BJ (cell line): ENCODE measurements around the gene FREM3. TPM values are rescaled to one million over a fixed set of nuclear protein-coding genes. Genes with fewer than 3 reads are reported as not detected.
A peak's percentile ranks its signal among the peaks of the same experiment; 100 is the strongest.
"Not testable (repeated sequence)": the region's sequence is repeated elsewhere in the genome, so short reads cannot be mapped to it uniquely, and the experiment has no call there.

Experiments
- CTCF ChIA-PET: fragments of 350-600 bp; formaldehyde crosslinking; extraction: SDS; loops from one replicate; lab custom pipeline; 2021; ENCODE audit warnings: antibody characterized with exemption, inconsistent platforms; lab: Yijun Ruan, JAX
- POLR2A ChIA-PET: fragments of 300-600 bp; sonication (Branson Sonifier 250); formaldehyde crosslinking; extraction: SDS; loops from one replicate; lab custom pipeline; 2021; ENCODE audit warnings: antibody characterized with exemption; lab: Charles Lee
- DNase-seq: peaks from one replicate; pipeline ENCODE4 v3.0.0-alpha.2; 2011; ENCODE audit warnings: low read depth
- H3K27me3 ChIP-seq: 2 replicates; pipeline ENCODE4 v1.6.0; 2011; ENCODE audit warnings: low read length; ENCODE audit not compliant: control insufficient read depth, insufficient read depth
- H3K36me3 ChIP-seq: 2 replicates; pipeline ENCODE4 v1.5.1; 2011; ENCODE audit warnings: low read length; ENCODE audit not compliant: control insufficient read depth, insufficient read depth
- H3K4me3 ChIP-seq: 2 replicates; pipeline ENCODE4 v1.5.1; 2011; ENCODE audit warnings: low read depth, mild to moderate bottlenecking, control low read depth, low read length
- polyA plus RNA-seq: library from polyadenylated mRNA; depleted of rRNA; stranded (reverse); fragments of >200 nt; gene quantifications from 2 replicates; pipeline ENCODE4 v1.2.3, GENCODE V29; 2011; rRNA removed
- TF ChIP-seq, protein P1 (sequence below): IDR thresholded peaks from 2 replicates; pipeline ENCODE4 v1.5.1; 2011; ENCODE audit warnings: low read depth, mild to moderate bottlenecking, control low read depth, inconsistent platforms, low read length, moderate library complexity; ENCODE audit not compliant: insufficient read depth

The FREM3 gene
- polyA plus RNA-seq, 1 experiment: not detected

DNA sequence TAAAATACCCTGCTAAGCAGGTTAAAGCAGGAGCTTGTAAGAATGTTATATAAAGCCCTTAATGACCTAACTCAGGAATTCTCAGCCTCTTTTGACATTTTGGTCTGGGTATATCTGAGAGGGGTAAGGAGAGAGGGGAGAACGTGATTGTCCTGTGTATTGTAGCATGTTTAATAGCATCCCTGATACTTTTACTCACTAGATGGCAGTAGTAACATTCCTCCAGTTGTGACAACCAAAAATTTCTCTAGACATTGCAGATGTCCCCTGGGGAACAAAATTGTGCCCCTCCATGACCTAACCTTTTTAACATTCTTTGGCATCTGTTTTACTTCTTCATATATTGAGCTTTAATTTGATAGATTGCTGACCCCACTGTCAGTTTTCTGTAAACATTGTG, 169.1 kb downstream of the FREM3 start:
- Histone ChIP-seq H3K27me3 (no peaks in the 10 kb centered on the region), H3K36me3 (peaks cover 10% of the 10 kb centered on the region), H3K4me3 (no peak overlapping the region)
- ChIA-PET CTCF (interaction anchor here (0.9 to 2.1 kb wide), 7 partner anchors 11 to 449 kb away, joined by 3 to 12 read pairs (median 4); partner anchors contain the start of gene SMARCA5), POLR2A (no interaction called here)
- TF ChIP-seq, protein P1, sequence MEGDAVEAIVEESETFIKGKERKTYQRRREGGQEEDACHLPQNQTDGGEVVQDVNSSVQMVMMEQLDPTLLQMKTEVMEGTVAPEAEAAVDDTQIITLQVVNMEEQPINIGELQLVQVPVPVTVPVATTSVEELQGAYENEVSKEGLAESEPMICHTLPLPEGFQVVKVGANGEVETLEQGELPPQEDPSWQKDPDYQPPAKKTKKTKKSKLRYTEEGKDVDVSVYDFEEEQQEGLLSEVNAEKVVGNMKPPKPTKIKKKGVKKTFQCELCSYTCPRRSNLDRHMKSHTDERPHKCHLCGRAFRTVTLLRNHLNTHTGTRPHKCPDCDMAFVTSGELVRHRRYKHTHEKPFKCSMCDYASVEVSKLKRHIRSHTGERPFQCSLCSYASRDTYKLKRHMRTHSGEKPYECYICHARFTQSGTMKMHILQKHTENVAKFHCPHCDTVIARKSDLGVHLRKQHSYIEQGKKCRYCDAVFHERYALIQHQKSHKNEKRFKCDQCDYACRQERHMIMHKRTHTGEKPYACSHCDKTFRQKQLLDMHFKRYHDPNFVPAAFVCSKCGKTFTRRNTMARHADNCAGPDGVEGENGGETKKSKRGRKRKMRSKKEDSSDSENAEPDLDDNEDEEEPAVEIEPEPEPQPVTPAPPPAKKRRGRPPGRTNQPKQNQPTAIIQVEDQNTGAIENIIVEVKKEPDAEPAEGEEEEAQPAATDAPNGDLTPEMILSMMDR: peak; percentile 50
- DNase-seq: no peak

DNA sequence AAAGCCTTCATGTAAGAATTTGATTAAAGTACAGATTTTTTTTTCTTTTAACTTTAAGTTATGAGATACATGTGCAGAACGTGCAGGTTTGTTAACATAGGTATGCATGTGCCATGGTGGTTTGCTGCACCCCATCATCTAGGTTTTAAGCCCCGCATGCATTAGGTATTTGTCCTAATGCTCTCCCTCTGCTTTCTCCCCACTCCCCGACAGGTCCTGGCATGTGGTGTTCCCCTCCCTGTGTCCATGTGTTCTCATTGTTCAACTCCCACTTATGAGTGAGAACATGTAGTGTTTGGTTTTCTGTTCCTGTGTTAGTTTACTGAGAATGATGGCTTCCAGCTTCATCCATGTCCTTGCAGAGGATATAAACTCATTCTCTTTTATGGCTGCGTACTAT, 172.4 kb downstream of the FREM3 start:
- POLR2A ChIA-PET, CTCF ChIA-PET, H3K36me3 ChIP-seq, H3K27me3 ChIP-seq, H3K4me3 ChIP-seq, DNase-seq: not testable (repeated sequence)

Other genes starting within 250 kb of the FREM3 start
- 6.3 and 13.3 TPM in 2 replicates for gene SMARCA5, start 187.0 kb downstream of the FREM3 start, polyA plus RNA-seq
- 1.4 and 3.2 TPM in 2 replicates for gene GYPE, start 204.9 kb upstream of the FREM3 start, polyA plus RNA-seq